ENCODE data around the gene SLC35F3. TPM values are rescaled to one million over a fixed set of nuclear protein-coding genes. Genes with fewer than 3 reads are reported as not detected.

The SLC35F3 gene
- total RNA-seq, 1 experiment from 2014 or later: not detected

DNA sequence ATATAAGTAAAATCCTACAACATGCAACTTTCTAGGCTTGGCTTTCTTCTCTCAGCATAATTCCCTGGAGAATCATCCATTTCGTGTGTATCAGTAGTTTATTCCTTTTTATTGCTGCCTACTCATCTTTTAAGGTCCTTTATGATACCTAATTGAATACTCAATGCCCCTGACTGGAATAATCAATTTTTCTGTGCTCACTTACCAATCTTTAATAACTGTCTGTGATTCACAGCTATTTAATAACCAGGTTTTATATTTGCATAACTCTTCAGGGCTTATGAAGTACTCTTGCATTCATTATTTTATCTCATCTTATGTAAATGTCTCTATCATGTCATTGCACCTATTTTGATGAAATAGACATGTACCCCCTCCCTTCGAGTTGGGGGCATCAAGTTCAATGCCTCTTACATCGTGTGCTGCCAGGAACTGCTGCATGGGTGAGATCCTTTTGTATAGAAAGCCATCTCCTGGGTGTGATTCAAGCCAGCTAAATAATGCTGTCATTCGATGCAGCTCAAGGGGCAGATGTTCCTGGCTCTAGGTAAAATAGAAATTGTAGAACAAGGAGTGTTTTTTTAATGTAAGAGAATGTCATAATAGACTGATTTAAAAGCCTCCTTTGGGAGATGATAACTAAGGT is 222.7 kb downstream of the SLC35F3 start:
- ChIA-PET POLR2A (no interaction called here), CTCF (no interaction called here)
- Mint-ChIP-seq H3K36me3 (ENCODE audit: insufficient read depth, unreplicated experiment) (no peaks in the 10 kb centered on the region), H3K27ac (ENCODE audit: unreplicated experiment) (no peak overlapping the region), H3K4me1 (ENCODE audit: low read depth, unreplicated experiment) (no peaks in the 10 kb centered on the region), H3K4me3 (ENCODE audit: unreplicated experiment) (no peak overlapping the region), H3K9me3 (ENCODE audit: unreplicated experiment) (no peaks in the 10 kb centered on the region), H3K27me3 (ENCODE audit: insufficient read depth, unreplicated experiment) (peaks cover 19% of the 10 kb centered on the region)
- DNase-seq: no peak
- Histone ChIP-seq H3K36me3 (ENCODE audit: control insufficient read depth, insufficient read depth, low read length) (no peaks in the 10 kb centered on the region), H3K4me3 (ENCODE audit: low read depth, low read length) (no peak overlapping the region), H3K9me3 (no peaks in the 10 kb centered on the region), H3K4me1 (no peaks in the 10 kb centered on the region), H3K27me3 (replicated peaks; ENCODE audit: control insufficient read depth, insufficient read depth, low read length) (0 out of 2 replicates have a peak, but pooled peaks cover 1% of the 10 kb centered on the region)
- no TSS peak for BruUV-seq (replicated peaks)
- intact Hi-C loops (cut with micrococcal nuclease; ENCODE audit: unreplicated experiment): no loop called here
- TF ChIP-seq, protein P1, sequence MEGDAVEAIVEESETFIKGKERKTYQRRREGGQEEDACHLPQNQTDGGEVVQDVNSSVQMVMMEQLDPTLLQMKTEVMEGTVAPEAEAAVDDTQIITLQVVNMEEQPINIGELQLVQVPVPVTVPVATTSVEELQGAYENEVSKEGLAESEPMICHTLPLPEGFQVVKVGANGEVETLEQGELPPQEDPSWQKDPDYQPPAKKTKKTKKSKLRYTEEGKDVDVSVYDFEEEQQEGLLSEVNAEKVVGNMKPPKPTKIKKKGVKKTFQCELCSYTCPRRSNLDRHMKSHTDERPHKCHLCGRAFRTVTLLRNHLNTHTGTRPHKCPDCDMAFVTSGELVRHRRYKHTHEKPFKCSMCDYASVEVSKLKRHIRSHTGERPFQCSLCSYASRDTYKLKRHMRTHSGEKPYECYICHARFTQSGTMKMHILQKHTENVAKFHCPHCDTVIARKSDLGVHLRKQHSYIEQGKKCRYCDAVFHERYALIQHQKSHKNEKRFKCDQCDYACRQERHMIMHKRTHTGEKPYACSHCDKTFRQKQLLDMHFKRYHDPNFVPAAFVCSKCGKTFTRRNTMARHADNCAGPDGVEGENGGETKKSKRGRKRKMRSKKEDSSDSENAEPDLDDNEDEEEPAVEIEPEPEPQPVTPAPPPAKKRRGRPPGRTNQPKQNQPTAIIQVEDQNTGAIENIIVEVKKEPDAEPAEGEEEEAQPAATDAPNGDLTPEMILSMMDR (IDR thresholded peaks at IDR 0.05; ENCODE audit: insufficient read depth in 1 of 2, low read depth in 1 of 2, low read length in 1 of 2, severe bottlenecking in 1 of 2, unreplicated experiment in 1 of 2): no peak

DNA sequence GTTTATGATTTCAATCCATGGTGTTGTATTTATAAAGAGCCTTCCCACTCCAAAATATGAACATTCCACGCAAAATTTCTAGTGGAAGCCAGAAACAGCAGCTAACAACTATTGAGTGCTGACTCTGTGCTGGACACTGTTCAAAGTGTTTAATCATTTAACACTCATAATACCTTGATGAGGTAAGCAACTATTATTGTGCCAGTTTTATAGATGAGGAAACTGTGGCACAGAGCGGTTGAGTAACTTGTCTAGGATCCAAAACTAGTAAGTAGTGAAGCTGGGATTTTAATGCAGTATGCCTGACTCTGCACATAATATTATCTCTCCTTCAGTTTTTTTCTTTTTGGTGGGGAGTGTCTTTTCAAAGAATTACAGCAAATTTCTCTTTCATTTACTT is 228.3 kb downstream of the SLC35F3 start:
- no peak overlapping the region for H3K4me3 ChIP-seq (ENCODE audit: low read depth, low read length)
- no peaks in the 10 kb centered on the region for H3K4me1 ChIP-seq
- intact Hi-C loops (cut with micrococcal nuclease; ENCODE audit: unreplicated experiment): no loop called here
- no peak overlapping the region for H3K4me3 Mint-ChIP-seq (ENCODE audit: unreplicated experiment)
- no peak overlapping the region for H3K27ac Mint-ChIP-seq (ENCODE audit: unreplicated experiment)
- CTCF ChIA-PET: no interaction called here
- peaks cover 16% of the 10 kb centered on the region for H3K27me3 Mint-ChIP-seq (ENCODE audit: insufficient read depth, unreplicated experiment)
- no peaks in the 10 kb centered on the region for H3K36me3 Mint-ChIP-seq (ENCODE audit: insufficient read depth, unreplicated experiment)
- TF ChIP-seq, protein P1 (IDR thresholded peaks at IDR 0.05; ENCODE audit: insufficient read depth in 1 of 2, low read depth in 1 of 2, low read length in 1 of 2, severe bottlenecking in 1 of 2, unreplicated experiment in 1 of 2): no peak
- H3K27me3 ChIP-seq (replicated peaks; ENCODE audit: control insufficient read depth, insufficient read depth, low read length): peaks cover 1% of the 10 kb centered on the region; the same call in 1 of the 2 replicates
- no peaks in the 10 kb centered on the region for H3K36me3 ChIP-seq (ENCODE audit: control insufficient read depth, insufficient read depth, low read length)
- POLR2A ChIA-PET: no interaction called here
- no peaks in the 10 kb centered on the region for H3K9me3 ChIP-seq
- no peaks in the 10 kb centered on the region for H3K9me3 Mint-ChIP-seq (ENCODE audit: unreplicated experiment)
- BruUV-seq (replicated peaks): no TSS peak
- no peak for DNase-seq
- H3K4me1 Mint-ChIP-seq (ENCODE audit: low read depth, unreplicated experiment): no peaks in the 10 kb centered on the region

DNA sequence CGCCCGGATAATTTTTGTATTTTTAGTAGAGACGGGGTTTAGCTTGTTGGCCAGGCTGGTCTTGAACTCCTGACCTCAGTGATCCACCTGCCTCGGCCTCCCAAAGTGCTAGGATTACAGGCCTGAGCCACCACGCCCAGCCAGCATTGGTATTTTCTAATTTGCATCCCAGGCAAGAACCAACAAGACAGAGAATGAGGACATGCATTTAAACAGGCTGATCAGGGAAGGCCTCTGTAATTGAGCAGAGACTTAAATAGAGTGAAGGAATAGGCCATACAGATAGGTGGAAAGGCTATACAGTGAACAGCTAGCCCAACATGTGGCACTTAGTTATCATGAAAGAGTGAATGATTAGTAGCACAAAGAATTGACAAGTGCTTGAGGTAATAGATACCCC is 230.4 kb downstream of the SLC35F3 start:
- intact Hi-C loops (cut with micrococcal nuclease; ENCODE audit: unreplicated experiment): no loop called here
- CTCF ChIA-PET: no interaction called here
- no peaks in the 10 kb centered on the region for H3K9me3 Mint-ChIP-seq (ENCODE audit: unreplicated experiment)

More for the DNA sequence above, 230.4 kb downstream of the SLC35F3 start:
- peaks cover 16% of the 10 kb centered on the region for H3K27me3 Mint-ChIP-seq (ENCODE audit: insufficient read depth, unreplicated experiment)
- Histone ChIP-seq H3K27me3 (replicated peaks; ENCODE audit: control insufficient read depth, insufficient read depth, low read length) (peaks cover 1% of the 10 kb centered on the region; the same call in 1 of the 2 replicates), H3K4me3 (ENCODE audit: low read depth, low read length) (no peak overlapping the region), H3K4me1 (no peaks in the 10 kb centered on the region), H3K36me3 (ENCODE audit: control insufficient read depth, insufficient read depth, low read length) (no peaks in the 10 kb centered on the region), H3K9me3 (no peaks in the 10 kb centered on the region)
- H3K36me3 Mint-ChIP-seq (ENCODE audit: insufficient read depth, unreplicated experiment): no peaks in the 10 kb centered on the region
- no peak for DNase-seq
- TF ChIP-seq, protein P1 (IDR thresholded peaks at IDR 0.05; ENCODE audit: insufficient read depth in 1 of 2, low read depth in 1 of 2, low read length in 1 of 2, severe bottlenecking in 1 of 2, unreplicated experiment in 1 of 2): no peak
- POLR2A ChIA-PET: no interaction called here
- no TSS peak for BruUV-seq (replicated peaks)
- H3K4me3 Mint-ChIP-seq (ENCODE audit: unreplicated experiment): no peak overlapping the region
- H3K4me1 Mint-ChIP-seq (ENCODE audit: low read depth, unreplicated experiment): no peaks in the 10 kb centered on the region
- H3K27ac Mint-ChIP-seq (ENCODE audit: unreplicated experiment): no peak overlapping the region
